Activated effector memory CD4-positive, alpha-beta T cell treated with Interleukin-2 at 50 U/mL for 16 hours (primary cell): ENCODE results near the gene LPP.

Source experiments
- DNase-seq: peaks from one replicate; pipeline ENCODE4 v3.0.0-alpha.2; 2020

Gene LPP

DNA sequence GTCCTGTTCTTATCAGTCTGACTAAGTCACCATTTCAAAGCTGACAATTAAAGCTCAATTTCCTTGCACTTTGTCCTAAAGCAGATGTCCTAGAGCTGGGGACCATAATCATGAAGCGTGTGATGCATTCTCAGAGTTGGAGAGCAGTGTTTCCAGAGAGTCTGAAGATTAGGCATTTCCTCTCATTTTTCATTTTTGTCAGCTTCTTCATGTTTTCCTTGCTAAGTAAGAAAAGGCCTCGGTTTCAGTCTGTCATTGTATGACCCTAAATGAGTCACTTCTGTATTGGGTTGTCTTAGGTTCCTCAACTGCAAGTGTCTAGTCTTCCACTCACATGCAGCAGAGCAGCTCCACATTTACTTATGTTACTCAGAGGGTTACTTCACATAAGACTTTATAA lies 760.6 kb downstream of the LPP start:
- DNase-seq: no peak

DNA sequence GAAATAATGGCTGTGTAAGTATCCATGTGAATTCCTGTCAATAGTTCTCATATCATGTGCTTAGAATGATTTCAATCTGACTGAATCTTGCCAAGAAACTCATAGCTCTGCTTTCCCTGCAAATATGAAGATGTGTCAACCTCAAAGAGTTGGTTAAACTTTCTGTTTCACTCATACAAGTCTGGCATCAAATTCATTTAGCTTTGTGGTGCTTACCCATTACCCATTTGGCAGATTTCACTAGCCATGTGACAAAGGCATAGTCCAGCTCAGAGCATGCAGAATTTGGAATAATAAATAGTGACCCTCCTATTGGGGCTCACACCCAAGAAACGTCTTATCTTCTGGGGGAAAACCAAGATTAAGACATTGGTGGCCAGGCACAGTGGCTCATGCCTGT lies 761.2 kb downstream of the LPP start:
- no peak for DNase-seq

DNA sequence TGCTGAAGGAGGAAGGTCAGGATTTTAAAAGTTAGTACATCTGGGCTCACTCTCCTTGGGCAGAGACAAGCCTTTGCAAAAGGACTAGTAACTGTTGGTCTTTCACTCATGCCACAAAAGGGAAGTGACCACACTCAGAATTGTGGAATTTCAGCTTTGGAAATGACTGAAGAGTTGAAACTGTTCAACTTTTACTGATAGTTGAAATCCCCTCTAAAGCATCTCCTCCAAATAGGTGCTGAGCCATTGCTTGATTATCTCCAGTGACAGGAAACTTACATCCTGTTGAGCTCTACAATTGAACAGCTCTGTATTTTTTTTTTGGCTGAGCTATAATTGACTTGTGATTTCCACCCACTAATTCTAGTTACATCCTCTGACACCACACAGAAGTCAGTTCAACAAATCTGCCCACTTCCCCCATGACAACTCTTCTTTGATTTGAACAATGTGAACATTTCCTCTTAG lies 763.0 kb downstream of the LPP start:
- DNase-seq: no peak

DNA sequence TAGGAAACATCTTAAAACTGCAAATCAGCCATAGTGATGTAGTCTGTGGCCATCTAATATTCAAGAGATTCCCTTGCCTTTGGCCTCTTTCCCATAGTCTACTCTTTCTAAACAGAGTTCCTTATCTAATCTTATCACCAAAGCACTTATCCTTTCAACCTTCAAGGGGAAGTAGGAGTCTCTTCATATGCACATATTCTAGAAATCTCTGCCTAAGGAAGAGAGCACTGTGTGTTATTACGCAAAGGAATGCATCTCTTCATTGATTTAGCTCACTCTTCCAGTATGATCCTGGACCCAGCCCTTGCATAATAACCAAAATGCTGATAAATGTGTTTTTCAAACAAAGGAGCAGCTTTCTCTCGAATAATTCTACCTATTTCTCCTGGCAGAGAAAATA lies 764.1 kb downstream of the LPP start:
- no peak for DNase-seq

DNA sequence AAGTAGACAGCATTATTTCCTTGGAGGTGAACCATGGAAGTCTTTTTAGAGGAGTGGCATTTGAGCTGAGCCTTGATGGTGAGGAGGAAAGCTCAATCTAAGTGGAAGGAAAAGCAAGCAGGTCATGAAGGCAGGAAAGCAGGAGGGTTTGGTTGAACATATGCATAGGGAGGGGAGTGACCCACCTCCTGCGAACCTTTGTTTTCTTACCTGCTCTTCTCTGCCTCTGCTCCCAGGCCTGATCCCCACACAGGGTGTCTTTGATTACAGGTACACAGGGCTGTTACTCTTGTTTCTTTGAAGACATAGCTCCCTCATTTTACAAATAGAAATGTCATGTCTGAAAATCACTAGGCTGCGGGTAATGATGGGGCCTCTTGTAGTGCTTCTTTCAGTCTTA lies 769.7 kb downstream of the LPP start:
- no peak for DNase-seq

DNA sequence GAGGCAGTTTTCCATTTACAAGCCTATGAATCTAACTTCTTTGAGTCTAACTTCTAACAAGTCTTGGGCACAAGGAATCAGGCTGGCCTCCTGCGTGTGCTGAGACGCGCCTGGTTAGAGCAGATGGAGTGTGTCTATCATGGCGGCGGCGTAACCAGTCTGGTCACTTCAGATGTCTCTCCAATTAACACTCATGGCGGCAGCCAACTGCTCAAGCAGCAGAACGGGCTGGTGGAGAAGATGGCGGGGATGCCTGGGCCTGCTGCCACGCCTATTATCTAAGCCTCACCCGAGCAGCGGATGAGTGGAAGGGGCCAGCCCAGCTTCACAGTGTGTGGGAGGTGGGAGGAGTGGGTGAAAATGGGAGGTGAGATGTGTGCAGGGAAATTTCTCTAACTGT lies 771.4 kb downstream of the LPP start:
- no peak for DNase-seq

DNA sequence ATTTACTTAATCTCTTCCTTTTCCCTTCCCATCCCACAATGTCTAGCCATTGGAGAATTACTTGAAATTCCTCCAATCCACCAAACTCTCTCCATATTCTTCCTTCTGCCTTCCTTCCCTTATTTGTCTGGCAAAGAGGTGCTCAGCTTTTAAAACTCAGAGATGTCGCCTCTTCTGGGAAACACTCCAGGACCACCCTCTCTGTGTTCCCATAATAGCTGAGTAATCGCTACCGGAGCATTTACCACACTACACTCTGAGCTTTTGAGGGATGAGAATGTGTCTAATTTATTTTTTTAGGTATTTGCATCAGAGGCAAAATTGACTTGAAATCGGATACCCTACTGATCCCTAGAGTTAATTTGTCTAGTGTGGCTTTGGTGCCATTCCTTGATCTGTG lies 772.2 kb downstream of the LPP start:
- no peak for DNase-seq

DNA sequence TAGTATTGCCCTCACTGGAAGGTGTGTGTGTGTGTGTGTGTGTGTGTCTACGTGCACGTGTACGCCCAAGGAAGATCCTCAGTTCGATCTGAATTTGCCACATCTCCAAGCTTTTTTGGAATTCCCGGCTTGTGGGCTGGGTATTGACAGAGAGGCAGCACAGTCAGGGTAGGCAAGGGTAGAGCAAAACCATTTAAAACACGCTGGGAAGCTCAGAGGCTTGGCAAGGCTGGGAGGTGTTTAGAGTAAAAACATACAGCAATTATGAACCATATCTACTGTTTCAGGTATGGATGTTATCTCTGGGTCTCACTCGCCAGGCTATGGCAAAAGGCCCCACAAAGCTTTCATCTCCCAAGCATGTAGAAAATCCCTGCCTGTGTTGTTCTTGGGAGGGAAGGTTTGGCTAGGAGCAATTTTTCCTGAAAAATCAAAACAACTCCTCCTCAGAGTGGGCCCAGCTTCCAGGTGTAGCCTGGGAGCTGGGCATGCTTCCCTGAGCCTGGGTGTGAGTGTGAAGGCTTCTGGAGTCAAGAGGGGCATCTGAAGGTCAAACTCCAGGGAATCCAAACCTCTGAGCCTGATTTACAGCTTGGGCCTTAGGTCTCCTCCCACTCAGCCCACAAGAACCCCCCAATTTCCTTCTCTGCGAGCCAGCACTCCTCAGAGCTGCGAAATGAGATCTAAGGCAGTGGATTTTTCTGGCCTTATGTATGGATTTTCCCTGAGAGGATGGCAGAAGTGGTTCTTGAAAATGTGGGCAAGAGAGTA lies 773.0 kb downstream of the LPP start:
- no peak for DNase-seq

DNA sequence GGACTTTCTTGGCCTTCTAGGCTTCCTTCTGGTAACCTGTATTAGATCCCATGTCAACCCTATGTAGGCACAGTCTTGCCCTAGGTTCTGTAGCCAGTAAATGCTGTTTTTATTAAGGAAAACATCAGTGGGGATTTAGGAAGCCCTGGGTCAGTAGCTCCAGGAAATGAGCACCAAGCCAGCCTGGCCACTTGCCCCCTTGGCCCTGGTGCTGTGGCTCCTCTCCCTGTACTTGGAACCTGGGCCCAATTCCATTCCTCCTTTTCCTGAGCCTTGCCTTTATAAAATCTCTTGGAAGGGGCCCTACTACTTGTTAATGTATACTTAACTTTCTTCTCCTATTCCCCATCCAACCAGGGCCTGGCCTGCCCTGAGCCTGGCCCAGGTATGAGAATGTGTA lies 774.0 kb downstream of the LPP start:
- no peak for DNase-seq

DNA sequence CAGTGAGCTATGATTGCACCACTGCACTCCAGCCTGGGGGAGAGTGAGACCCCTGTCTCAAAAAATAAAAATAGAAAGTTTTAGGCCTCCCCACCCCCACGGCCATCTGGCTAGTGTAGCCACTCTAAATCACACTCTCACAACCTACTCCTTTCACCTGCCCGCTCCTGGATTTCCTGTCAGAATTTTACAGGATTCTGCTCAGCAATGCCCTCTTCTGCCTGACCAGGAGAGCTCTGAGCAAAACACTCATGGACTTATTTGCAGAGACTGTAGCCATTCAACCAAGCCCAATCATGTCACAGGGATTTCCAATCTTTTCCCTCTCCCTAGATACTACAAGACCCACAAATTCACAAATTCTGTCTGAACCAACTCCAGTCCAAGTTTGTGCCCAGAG lies 775.2 kb downstream of the LPP start:
- DNase-seq: no peak

DNA sequence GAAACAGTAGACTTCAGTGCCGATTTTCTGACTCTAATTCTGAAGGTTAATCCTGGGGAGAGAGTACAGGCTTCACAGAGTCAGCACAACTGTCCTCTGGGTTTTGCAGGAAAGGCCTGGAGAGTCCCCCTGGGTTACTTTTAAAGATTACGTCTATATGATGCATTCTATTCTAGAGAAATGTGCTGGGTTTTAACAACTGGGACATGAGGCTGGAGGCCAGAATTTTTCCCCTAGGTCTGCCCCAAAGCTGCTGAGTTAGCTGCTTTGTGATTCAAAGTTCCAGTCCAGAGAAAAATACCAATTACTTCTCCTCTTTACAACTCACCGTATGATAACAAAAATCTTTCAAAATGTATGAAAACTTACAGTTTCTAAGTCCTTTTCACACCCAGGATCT lies 777.1 kb downstream of the LPP start:
- DNase-seq: no peak

DNA sequence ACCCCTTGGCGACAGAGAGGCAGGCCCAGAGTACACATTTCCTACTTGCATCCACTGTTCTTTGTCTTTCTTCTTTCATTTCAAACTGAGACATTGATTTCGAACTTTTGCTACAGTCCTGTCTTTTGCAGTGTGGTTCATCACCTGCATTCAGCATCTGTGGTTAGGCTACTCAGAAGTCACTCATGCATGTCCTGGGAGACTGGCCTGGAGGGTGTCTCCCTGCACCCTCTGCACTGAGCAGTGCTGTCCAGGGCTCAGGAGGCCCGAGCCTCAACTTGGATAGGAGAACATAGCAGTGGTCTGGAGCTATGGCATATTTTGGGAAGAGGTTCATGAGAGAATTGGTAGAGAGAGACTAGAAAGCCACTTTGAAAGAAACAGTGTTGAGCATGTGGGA lies 777.6 kb downstream of the LPP start:
- no peak for DNase-seq

DNA sequence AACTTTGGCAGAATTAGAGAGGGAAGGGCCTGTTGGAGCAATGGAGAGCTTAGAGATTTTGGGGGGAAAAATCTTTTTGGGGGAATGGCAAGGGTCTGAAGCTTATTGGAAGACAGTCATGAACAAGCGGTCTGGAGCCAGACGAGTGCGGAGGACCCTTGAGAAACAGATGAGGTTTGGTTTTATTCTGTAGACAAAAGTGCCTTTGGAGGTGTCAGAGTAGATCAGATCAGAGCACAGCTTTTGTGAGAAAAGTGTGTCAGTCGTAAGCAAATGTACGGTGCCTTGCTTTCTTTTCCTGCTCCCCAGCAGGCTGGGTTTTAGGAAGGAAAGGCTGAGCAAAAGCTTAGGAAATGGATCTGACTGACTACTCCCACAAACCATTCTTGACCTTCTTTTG lies 781.0 kb downstream of the LPP start:
- DNase-seq: no peak

DNA sequence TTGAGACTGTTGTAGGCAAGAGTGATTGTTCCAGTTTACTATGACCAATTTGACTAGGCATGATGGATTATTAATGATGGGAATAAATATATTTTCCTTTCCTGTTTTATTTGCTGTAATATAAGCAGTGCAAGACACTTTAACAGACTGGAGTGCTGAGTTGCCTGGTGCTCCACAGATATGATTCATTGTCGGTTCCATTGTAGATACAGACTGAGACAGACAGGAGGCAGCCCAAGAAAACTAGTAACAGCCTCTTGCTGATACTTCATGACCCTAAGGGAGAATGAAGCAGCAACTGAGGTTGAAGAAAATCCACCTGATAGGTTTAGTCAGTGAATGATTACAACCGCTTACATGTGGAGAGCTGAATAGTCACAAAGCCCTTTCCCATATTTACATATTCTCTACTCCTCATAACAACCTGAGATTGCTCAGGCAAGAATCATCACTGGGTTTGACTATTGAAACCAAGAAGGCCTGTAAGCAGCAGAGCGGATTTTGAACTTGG lies 782.7 kb downstream of the LPP start:
- DNase-seq: no peak

DNA sequence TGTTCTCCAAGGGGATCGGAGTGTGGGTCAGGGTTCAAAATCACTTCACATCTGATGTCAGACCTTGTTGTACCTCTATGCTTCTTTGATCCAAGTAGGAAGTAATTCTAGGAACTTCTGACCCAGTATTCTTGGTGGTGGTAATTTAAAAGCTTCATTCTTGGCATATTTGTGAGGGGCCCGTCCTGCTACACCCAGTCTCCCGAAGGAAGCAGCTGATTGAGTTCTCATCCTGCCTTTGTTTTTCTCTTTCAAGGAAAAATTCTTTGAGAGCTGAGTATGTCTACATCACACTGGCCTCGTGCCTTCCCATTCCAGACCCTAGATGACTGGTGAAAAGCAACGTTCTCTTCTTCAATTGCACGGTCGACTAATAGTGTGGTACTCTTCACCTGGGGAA lies 783.4 kb downstream of the LPP start:
- no peak for DNase-seq

DNA sequence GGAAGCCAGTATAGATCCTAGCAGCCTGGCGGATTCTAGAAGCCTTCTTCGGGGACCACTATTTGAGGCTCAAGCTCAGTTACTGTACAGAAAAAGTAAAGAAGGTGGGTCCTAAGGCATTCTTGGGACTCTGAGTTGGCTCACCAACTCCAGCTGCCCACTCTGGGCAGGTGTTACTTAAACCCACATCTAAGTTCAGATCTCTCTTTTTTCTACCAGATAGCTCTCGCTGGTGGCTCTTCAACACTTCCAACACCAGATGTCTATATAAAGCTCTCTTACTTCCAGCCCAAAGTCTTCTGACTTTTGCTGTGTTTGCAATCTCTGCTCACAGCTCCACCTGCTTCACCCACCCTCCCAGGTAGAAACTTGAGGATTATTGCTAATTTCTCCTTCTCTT lies 785.0 kb downstream of the LPP start:
- no peak for DNase-seq

DNA sequence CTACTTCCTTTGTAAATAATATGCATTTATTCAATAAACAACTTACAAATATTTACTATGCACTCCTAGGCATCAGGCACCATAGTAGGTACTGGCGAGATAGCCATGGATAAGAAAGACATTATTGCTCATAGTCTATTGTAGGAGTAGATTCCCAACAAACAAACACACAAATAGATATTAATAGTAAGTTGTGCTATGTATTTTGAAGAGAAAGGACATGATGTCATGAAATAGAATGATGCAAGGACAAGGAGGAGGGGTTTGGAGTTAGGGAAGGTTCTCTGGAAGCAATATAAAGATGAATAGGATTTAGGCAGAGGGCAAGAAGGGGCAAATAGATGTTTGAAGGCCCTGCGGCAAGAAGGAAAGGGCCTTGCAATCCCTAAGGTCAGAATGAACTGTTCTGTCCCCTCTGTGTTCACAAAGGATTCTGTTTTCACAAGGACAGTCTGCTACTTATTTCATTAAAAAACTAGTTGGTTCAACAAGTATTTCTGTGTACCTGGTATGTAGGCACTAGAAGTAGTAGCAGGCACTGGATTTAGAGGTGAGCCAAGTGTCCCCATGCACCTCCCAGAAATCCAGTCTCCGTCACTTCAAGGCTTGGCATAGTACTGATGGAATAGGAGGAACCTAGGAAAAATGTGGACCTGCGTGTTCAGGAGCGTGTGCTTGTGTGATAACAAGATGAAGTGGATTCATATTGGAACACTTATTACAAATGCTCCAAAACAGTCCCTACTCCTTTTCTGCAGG lies 786.0 kb downstream of the LPP start:
- DNase-seq: no peak
